HG02763 (cell line): ENCODE measurements around the gene CSNK1D.
"Not testable (repeated sequence)": the region's sequence is repeated elsewhere in the genome, so short reads cannot be mapped to it uniquely, and the experiment has no call there.

Experiments
- ATAC-seq: cut with Tn5 transposase; IDR thresholded peaks from one replicate; pipeline ENCODE4 v1.9.1; 2021; ENCODE audit warnings: mild to moderate bottlenecking, moderate library complexity; ENCODE audit not compliant: unreplicated experiment

The CSNK1D gene

GRCh38 chr17:82276938-82277337 is 3.4 kb upstream of the CSNK1D start:
- ATAC-seq: no peak

GRCh38 chr17:82275326-82275725 is 1.8 kb upstream of the CSNK1D start:
- no peak for ATAC-seq

GRCh38 chr17:82274134-82275020 is 877 bp upstream of the CSNK1D start:
- ATAC-seq: no peak

GRCh38 chr17:82272495-82273326 is 789 bp downstream of the CSNK1D start:
- ATAC-seq: no peak

GRCh38 chr17:82271401-82271800 is 2.1 kb downstream of the CSNK1D start:
- ATAC-seq: no peak

- ATAC-seq: no peak
Measured at GRCh38 chr17:82270651-82271050, 2.8 kb downstream of the CSNK1D start.

GRCh38 chr17:82269882-82270500 is 3.5 kb downstream of the CSNK1D start:
- ATAC-seq: no peak

- no peak for ATAC-seq
Measured at GRCh38 chr17:82269138-82269881, 4.2 kb downstream of the CSNK1D start.

- no peak for ATAC-seq
Measured at GRCh38 chr17:82267575-82268379, 5.7 kb downstream of the CSNK1D start.

- ATAC-seq: no peak
Measured at GRCh38 chr17:82266142-82266541, 7.4 kb downstream of the CSNK1D start.

GRCh38 chr17:82263641-82264040 is 9.9 kb downstream of the CSNK1D start:
- no peak for ATAC-seq

GRCh38 chr17:82262344-82262743 is 11.2 kb downstream of the CSNK1D start:
- no peak for ATAC-seq

- ATAC-seq: not testable (repeated sequence)
Measured at GRCh38 chr17:82259972-82260961, 13.2 kb downstream of the CSNK1D start.

GRCh38 chr17:82258555-82258954 is 14.9 kb downstream of the CSNK1D start:
- no peak for ATAC-seq

GRCh38 chr17:82257473-82257872 is 16.0 kb downstream of the CSNK1D start:
- no peak for ATAC-seq

- ATAC-seq: no peak
Measured at GRCh38 chr17:82256242-82256885, 17.1 kb downstream of the CSNK1D start.

- ATAC-seq: no peak
Measured at GRCh38 chr17:82255402-82255972, 18.0 kb downstream of the CSNK1D start.

- not testable (repeated sequence) for ATAC-seq
Measured at GRCh38 chr17:82254746-82255145, 18.8 kb downstream of the CSNK1D start.
